T-helper 1 cell treated with Interleukin-12 subunit alpha and Interleukin-12 subunit beta and Interleukin-4 antibody, amounts not matched to agents 30 ng/mL and 1 ng/mL, for 36 hours (primary cell): Measurements from ENCODE around the gene ACER2. TPM values are rescaled to one million over a fixed set of nuclear protein-coding genes. Genes with fewer than 3 reads are reported as not detected.

ENCODE experiments used
- intact Hi-C: fragments of 100-400 bp; cut with micrococcal nuclease; formaldehyde crosslinking; loops from one replicate; pipeline ENCODE4 v1.15.1; 2024
- total RNA-seq: library from RNA; stranded (reverse); gene quantifications from 2 replicates; pipeline ENCODE4 v1.2.3, GENCODE V29; 2022

The ACER2 gene
- total RNA-seq, 1 donor from 2014 or later = 2.4 TPM

GRCh38 chr9:19480345-19480744 is 71.5 kb downstream of the ACER2 start:
- intact Hi-C loops = no loop called here

GRCh38 chr9:19481121-19481870 is 72.5 kb downstream of the ACER2 start:
- intact Hi-C loops = no loop called here

- intact Hi-C loops = no loop called here
Measured at GRCh38 chr9:19481971-19482404, 73.2 kb downstream of the ACER2 start.

- intact Hi-C loops = no loop called here
Measured at GRCh38 chr9:19484699-19485098, 75.9 kb downstream of the ACER2 start.

GRCh38 chr9:19485193-19485592 is 76.4 kb downstream of the ACER2 start:
- intact Hi-C loops = no loop called here

GRCh38 chr9:19486803-19487202 is 78.0 kb downstream of the ACER2 start:
- intact Hi-C loops = no loop called here

GRCh38 chr9:19488721-19489120 is 79.9 kb downstream of the ACER2 start:
- intact Hi-C loops = no loop called here

- intact Hi-C loops = loop anchor here (10.0 kb wide), 1 partner anchor 285 kb away; no protein-coding TSS in a partner anchor
Measured at GRCh38 chr9:19490269-19490668, 81.5 kb downstream of the ACER2 start.

GRCh38 chr9:19490828-19491227 is 82.0 kb downstream of the ACER2 start:
- intact Hi-C loops = loop anchor here (10.0 kb wide), 1 partner anchor 284 kb away; no protein-coding TSS in a partner anchor

- intact Hi-C loops = loop anchor here (1.0 to 10.0 kb wide), 6 partner anchors 282 to 1619 kb away; partner anchors contain the start of gene MLLT3
Measured at GRCh38 chr9:19492775-19493173, 84.0 kb downstream of the ACER2 start.

GRCh38 chr9:19493174-19493811 is 84.5 kb downstream of the ACER2 start:
- intact Hi-C loops = loop anchor here (1.0 to 10.0 kb wide), 6 partner anchors 282 to 1618 kb away; partner anchors contain the start of gene MLLT3

GRCh38 chr9:19493876-19494275 is 85.1 kb downstream of the ACER2 start:
- intact Hi-C loops = loop anchor here (1.0 to 10.0 kb wide), 6 partner anchors 281 to 1617 kb away; partner anchors contain the start of gene MLLT3

GRCh38 chr9:19495186-19496028 is 86.6 kb downstream of the ACER2 start:
- intact Hi-C loops = loop anchor here (10.0 kb wide), 1 partner anchor 279 kb away; no protein-coding TSS in a partner anchor

GRCh38 chr9:19496321-19497050 is 87.7 kb downstream of the ACER2 start:
- intact Hi-C loops = loop anchor here (10.0 kb wide), 1 partner anchor 278 kb away; no protein-coding TSS in a partner anchor

GRCh38 chr9:19497276-19497675 is 88.5 kb downstream of the ACER2 start:
- intact Hi-C loops = loop anchor here (10.0 kb wide), 1 partner anchor 278 kb away; no protein-coding TSS in a partner anchor

GRCh38 chr9:19498015-19498414 is 89.2 kb downstream of the ACER2 start:
- intact Hi-C loops = loop anchor here (10.0 kb wide), 1 partner anchor 277 kb away; no protein-coding TSS in a partner anchor
